T-cell (primary cell): ENCODE data around the gene POTEC. TPM values are rescaled to one million over a fixed set of nuclear protein-coding genes. Genes with fewer than 3 reads are reported as not detected.
"Not testable (repeated sequence)": the region's sequence is repeated elsewhere in the genome, so short reads cannot be mapped to it uniquely, and the experiment has no call there.

Experiments used
- ATAC-seq, 4 experiments: fragments of 200-7000 bp in 3 of 4; fragments of 150-1000 bp in 1 of 4; cut with Tn5 transposase; replicated peaks in 1 of 4; 1 replicate in 3 of 4; 2 replicates in 1 of 4; pipeline ENCODE4 v1.10.0; 2021; ENCODE audit warnings: moderate library complexity in 3 of 4, mild to moderate bottlenecking in 2 of 4, moderate number of reproducible peaks in 1 of 4
- CTCF ChIA-PET, 2 donors: fragments of 300-600 bp; sonication (Branson Sonifier 250); formaldehyde crosslinking; loops; one replicate each; lab custom pipeline; 2022; ENCODE audit warnings: antibody characterized with exemption in 2 of 2; lab: Charles Lee
- POLR2A ChIA-PET, 2 donors: fragments of 300-600 bp; sonication (Branson Sonifier 250); formaldehyde crosslinking; loops; one replicate each; lab custom pipeline; 2022; ENCODE audit warnings: antibody characterized with exemption in 2 of 2; lab: Charles Lee
- DNase-seq, 35 experiments: peaks; one replicate each; pipeline versions ENCODE4 v3.0.0 to v3.0.0-alpha.2; 2013 to 2023
- H3K27ac ChIP-seq: one replicate; pipeline ENCODE4 v1.5.1; 2013; ENCODE audit warnings: low read length
- H3K27me3 ChIP-seq, 2 experiments: replicated peaks in 1 of 2; 1 replicate in 1 of 2; 2 replicates in 1 of 2; pipeline versions ENCODE4 v1.6.1 to v1.7.0; 2013; ENCODE audit warnings: low read length in 1 of 2, mixed read lengths in 1 of 2; ENCODE audit not compliant: control insufficient read depth in 2 of 2, insufficient read depth in 2 of 2; ENCODE audit errors: extremely low read depth in 1 of 2
- H3K36me3 ChIP-seq, 2 donors: 1 replicate in 1 of 2; 2 replicates in 1 of 2; pipeline versions ENCODE4 v1.6.1 to v1.7.0; 2013; ENCODE audit warnings: low read length in 1 of 2; ENCODE audit not compliant: control insufficient read depth in 2 of 2, insufficient read depth in 1 of 2; ENCODE audit errors: extremely low read depth in 1 of 2
- H3K4me1 ChIP-seq, 2 experiments: 1 replicate in 1 of 2; 2 replicates in 1 of 2; pipeline versions ENCODE4 v1.6.1 to v1.7.0; 2013; ENCODE audit warnings: low read length in 2 of 2, mixed read lengths in 1 of 2; ENCODE audit not compliant: insufficient read depth in 2 of 2, control insufficient read depth in 1 of 2; ENCODE audit errors: extremely low read depth in 1 of 2
- H3K4me3 ChIP-seq, 2 donors: 1 replicate in 1 of 2; 2 replicates in 1 of 2; pipeline versions ENCODE4 v1.5.1 to v1.7.0; 2013; ENCODE audit warnings: mild to moderate bottlenecking in 2 of 2, low read length in 1 of 2, moderate library complexity in 1 of 2; ENCODE audit not compliant: control insufficient read depth in 1 of 2; ENCODE audit errors: extremely low read depth in 1 of 2
- H3K9me3 ChIP-seq: 2 replicates; pipeline ENCODE4 v1.7.0; 2013
- H3K27ac Mint-ChIP-seq, 2 donors: one replicate each; pipeline ENCODE4 v1.8.0; 2020 to 2021; ENCODE audit warnings: mild to moderate bottlenecking in 2 of 2, mixed read lengths in 2 of 2
- H3K27me3 Mint-ChIP-seq, 2 donors: one replicate each; pipeline ENCODE4 v1.8.0; 2021 to 2022; ENCODE audit warnings: mixed read lengths in 2 of 2
- H3K36me3 Mint-ChIP-seq: one replicate; pipeline ENCODE4 v1.8.0; 2021; ENCODE audit warnings: mixed read lengths
- H3K4me1 Mint-ChIP-seq, 3 donors: one replicate each; pipeline ENCODE4 v1.8.0; 2020 to 2022; ENCODE audit warnings: mixed read lengths in 3 of 3, mild to moderate bottlenecking in 1 of 3
- H3K4me3 Mint-ChIP-seq, 3 donors: one replicate each; pipeline ENCODE4 v1.8.0; 2020 to 2022; ENCODE audit warnings: mild to moderate bottlenecking in 3 of 3, mixed read lengths in 3 of 3, moderate library complexity in 3 of 3
- H3K9me3 Mint-ChIP-seq, 3 donors: one replicate each; pipeline ENCODE4 v1.8.0; 2020 to 2022; ENCODE audit warnings: mixed read lengths in 3 of 3
- WGBS: methylation state at CpG from one replicate; pipeline ENCODE4 v1.1.5; 2013; ENCODE audit warnings: missing lambda C conversion rate; ENCODE audit not compliant: insufficient coverage; 5-methylcytosine and 5-hydroxymethylcytosine counted together
- total RNA-seq, 35 experiments: library from RNA in 6 of 35; stranded (reverse) in 6 of 35; fragments of 120-200 nt in 1 of 35; gene quantifications; one replicate each; pipeline versions ENCODE4 v1.2.1 to v1.2.4 and lab custom pipeline; 2013 to 2026

The POTEC gene
- total RNA-seq, 5 donors from 2014 or later (not counting 1 experiment from before 2014, with no cell fraction given) = 0.05 TPM; not detected in 4

DNA sequence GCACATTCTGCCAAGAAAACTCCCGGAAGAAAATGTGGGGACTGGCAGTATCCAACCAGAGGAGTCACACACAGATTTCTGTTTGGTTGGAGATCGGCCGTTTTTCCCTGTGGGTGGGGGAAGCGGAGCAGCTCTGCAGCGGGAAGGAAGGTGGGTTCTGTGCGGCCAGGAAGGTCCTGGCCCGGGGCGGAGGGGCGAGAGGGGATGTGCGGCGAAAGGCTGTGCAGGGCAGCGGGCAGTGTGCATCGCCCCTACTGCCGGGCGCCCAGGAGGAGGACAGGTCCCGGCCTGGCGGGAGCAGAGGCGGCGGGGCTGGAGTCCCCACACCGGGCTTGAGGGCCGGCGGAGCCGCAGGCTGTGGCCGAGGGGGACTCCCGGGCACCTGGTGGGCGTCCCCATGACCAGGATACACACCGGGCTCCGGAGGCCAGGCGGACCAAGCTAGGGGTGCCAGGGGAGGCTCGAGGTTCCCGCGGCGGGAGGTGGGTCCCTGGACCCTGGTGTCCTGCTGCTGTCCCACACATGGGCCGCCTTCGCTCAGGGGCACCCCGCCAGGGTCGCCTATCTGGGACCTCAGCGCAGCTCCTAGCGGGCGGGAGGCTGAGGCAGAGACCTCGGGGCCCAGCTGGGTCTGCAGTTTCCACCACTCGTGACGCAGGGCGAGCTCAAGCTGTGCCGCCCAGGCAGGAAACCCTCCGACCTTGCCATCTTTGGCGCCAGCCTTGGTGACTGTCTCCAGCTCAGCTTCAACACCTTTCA lies 54.0 kb downstream of the POTEC start:
- H3K4me3 ChIP-seq, POLR2A ChIA-PET, DNase-seq, H3K9me3 Mint-ChIP-seq, H3K27ac Mint-ChIP-seq, H3K36me3 Mint-ChIP-seq, CTCF ChIA-PET, H3K4me1 ChIP-seq, H3K9me3 ChIP-seq, H3K27ac ChIP-seq, H3K36me3 ChIP-seq, H3K4me1 Mint-ChIP-seq, H3K27me3 ChIP-seq, ATAC-seq: not testable (repeated sequence)
- Mint-ChIP-seq H3K27me3 (peaks cover 8 to 12% of the 10 kb centered on the region in 2 donors), H3K4me3 (peak overlapping the region in 1 of 3 donors; percentile 21)
- 63% methylated on average over 25 of the region's 47 CpGs for WGBS

DNA sequence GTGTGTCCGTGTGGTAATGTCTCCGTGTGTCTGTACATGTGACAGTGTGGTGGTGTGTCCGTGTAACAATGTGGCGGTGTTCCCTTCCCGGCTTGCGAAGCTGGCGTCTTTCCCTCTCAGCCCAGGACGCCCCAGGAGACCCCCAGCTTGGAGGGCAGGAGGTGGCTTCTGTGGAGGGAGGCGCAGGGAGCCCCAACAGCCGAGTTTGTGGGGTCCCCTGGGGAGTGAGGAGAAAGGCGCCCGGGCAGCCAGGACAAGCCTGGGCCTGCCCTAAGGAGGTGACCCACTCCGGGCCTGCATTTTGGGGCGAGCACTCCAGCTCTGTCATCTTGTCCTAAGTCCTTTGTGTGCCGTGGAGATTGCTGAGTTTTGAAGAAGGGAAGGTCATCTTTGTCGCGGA lies 54.6 kb downstream of the POTEC start:
- H3K9me3 Mint-ChIP-seq, H3K27ac ChIP-seq, H3K36me3 Mint-ChIP-seq, ATAC-seq, H3K4me3 ChIP-seq, H3K36me3 ChIP-seq, H3K27ac Mint-ChIP-seq, H3K4me1 Mint-ChIP-seq, POLR2A ChIA-PET, CTCF ChIA-PET, H3K27me3 ChIP-seq, H3K4me3 Mint-ChIP-seq, H3K9me3 ChIP-seq, DNase-seq, H3K4me1 ChIP-seq: not testable (repeated sequence)
- H3K27me3 Mint-ChIP-seq = peaks cover 8 to 12% of the 10 kb centered on the region in 2 donors
- WGBS = 97% methylated on average over 5 of the region's 17 CpGs

DNA sequence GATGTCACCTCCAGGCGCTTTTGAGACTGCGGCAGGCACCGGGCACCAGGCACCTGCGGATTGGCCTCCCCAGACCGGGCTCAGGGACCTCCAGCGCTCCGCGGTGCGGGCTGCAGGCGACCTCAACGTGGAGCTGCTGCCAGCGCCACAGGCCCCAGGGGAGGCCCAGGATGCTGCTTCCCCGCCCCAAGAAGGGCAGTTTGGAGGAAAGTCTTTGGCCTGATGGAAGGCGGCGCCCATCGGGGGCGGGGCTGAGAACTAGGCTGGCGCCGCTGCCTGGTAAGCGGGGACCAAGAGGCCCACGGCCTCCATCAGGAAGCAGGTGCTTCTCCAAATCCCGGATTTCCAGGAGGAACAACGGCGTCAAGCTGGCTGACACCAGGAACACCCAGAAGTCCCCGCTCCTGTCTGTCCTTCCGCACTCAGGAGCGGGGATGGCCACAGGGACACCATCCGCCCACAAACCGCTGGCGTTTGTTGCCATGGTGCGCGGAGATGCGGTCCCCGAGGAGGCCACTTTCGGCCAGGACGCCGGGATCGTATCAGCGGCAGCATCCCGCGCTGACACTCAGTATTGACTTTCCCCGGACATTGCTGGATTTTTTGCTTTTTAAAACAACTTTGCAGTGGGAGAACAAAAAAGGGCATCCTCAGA lies 56.3 kb downstream of the POTEC start:
- ATAC-seq, CTCF ChIA-PET, H3K27ac ChIP-seq, H3K4me3 Mint-ChIP-seq, H3K9me3 ChIP-seq, H3K9me3 Mint-ChIP-seq, H3K4me1 Mint-ChIP-seq, H3K4me1 ChIP-seq, DNase-seq, H3K27ac Mint-ChIP-seq, H3K36me3 ChIP-seq, POLR2A ChIA-PET, H3K4me3 ChIP-seq, H3K36me3 Mint-ChIP-seq, H3K27me3 ChIP-seq: not testable (repeated sequence)
- H3K27me3 Mint-ChIP-seq = peaks cover 8 to 10% of the 10 kb centered on the region in 2 donors
- 100% methylated on average over 10 of the region's 42 CpGs for WGBS

DNA sequence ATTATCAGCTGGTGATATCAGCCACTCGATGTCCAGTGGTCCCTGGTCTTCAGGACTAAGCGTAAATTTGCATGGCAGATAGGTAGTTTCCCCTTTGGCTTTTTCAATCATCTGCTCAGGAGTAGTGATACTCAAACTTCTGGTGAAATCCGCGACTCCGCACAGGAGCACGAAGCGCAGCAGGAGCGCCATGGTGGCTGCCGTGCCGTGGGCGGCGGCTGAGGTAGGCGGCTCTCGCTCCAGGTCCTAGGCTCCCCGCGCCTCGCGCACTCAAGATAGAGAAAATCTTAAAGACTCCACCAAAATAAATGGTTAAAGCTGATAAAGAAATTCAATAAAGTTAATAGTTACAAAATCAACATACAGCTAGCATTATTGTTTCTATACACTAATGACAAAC lies 64.3 kb downstream of the POTEC start:
- H3K27me3 ChIP-seq, H3K36me3 Mint-ChIP-seq, H3K4me1 Mint-ChIP-seq, H3K27me3 Mint-ChIP-seq, H3K4me1 ChIP-seq, H3K4me3 Mint-ChIP-seq, H3K9me3 ChIP-seq, DNase-seq, H3K27ac ChIP-seq, POLR2A ChIA-PET, H3K9me3 Mint-ChIP-seq, H3K36me3 ChIP-seq, H3K4me3 ChIP-seq, H3K27ac Mint-ChIP-seq, ATAC-seq, CTCF ChIA-PET: not testable (repeated sequence)
- WGBS = no CpG with 5 or more reads among the region's 18 CpGs

DNA sequence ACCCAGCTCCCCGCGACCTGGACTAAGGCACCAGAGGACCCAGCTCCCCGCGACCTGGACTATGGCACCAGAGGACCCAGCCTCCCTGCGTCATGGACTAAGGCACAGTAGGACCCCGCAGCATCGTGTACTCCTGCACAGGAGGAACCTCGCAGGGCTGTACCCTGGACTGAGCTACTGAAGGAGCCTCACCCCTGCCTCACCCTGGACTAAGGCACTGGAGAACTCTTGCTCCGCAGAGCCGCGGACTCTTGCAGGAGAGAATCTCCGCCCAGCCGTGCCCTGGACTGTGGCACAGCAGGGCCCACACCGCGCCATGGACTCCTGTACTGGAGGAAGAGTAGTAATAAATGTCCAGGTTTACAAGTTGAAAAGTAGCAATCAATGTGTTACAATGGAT lies 67.9 kb downstream of the POTEC start:
- H3K27ac ChIP-seq, H3K27me3 ChIP-seq, POLR2A ChIA-PET, H3K27ac Mint-ChIP-seq, H3K4me1 Mint-ChIP-seq, H3K4me3 Mint-ChIP-seq, H3K4me3 ChIP-seq, H3K9me3 ChIP-seq, CTCF ChIA-PET, DNase-seq, H3K36me3 ChIP-seq, ATAC-seq, H3K4me1 ChIP-seq, H3K9me3 Mint-ChIP-seq, H3K36me3 Mint-ChIP-seq, H3K27me3 Mint-ChIP-seq: not testable (repeated sequence)
- WGBS = 96% methylated on average over 13 of the region's 15 CpGs

DNA sequence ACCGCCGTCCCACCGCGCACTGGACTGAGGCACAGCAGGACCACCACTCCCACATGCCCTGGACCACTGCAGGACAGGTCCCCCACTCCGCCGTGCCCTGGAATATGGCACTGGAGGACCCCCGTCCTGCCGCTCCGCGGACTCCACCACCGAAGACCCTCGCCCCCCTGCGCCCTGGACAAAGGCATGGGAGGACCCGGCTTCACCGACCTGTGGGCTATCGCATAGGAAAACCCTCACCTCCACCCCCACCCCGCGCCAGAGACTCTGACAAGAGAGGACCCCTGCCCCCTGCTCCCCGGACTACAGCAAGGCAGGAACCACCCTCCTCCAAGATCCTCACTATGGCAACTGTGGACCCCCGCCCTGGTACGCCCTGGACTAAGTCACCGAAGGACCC lies 68.6 kb downstream of the POTEC start:
- H3K27ac Mint-ChIP-seq, DNase-seq, H3K27ac ChIP-seq, H3K4me3 ChIP-seq, H3K27me3 Mint-ChIP-seq, H3K4me1 ChIP-seq, H3K4me1 Mint-ChIP-seq, H3K9me3 Mint-ChIP-seq, ATAC-seq, H3K9me3 ChIP-seq, H3K27me3 ChIP-seq, H3K36me3 Mint-ChIP-seq, H3K4me3 Mint-ChIP-seq, CTCF ChIA-PET, H3K36me3 ChIP-seq, POLR2A ChIA-PET: not testable (repeated sequence)
- 100% methylated on average over 3 of the region's 22 CpGs for WGBS
